Stimulated activated CD4-positive, alpha-beta T cell treated with anti-CD3 and anti-CD28 coated beads, TNF-alpha, amount 100 ng/mL, for 4 hours (primary cell): ENCODE results near the gene SIPA1L3.

Experiments
- DNase-seq, 3 experiments: peaks; one replicate each; pipeline ENCODE4 v3.0.0-alpha.2; 2020; ENCODE audit warnings: low read depth in 3 of 3

The SIPA1L3 gene

GRCh38 chr19:37942516-37942902 is 35.5 kb downstream of the SIPA1L3 start:
- no peak for DNase-seq

- no peak for DNase-seq
Measured at GRCh38 chr19:37943480-37943879, 36.5 kb downstream of the SIPA1L3 start.

- no peak for DNase-seq
Measured at GRCh38 chr19:37946132-37946531, 39.1 kb downstream of the SIPA1L3 start.

- no peak for DNase-seq
Measured at GRCh38 chr19:37947778-37948177, 40.8 kb downstream of the SIPA1L3 start.

- DNase-seq, result no peak
Measured at GRCh38 chr19:37948362-37948761, 41.4 kb downstream of the SIPA1L3 start.

GRCh38 chr19:37950471-37951175 is 43.6 kb downstream of the SIPA1L3 start:
- no peak for DNase-seq

GRCh38 chr19:37951816-37952210 is 44.8 kb downstream of the SIPA1L3 start:
- DNase-seq, result no peak

GRCh38 chr19:37953171-37953917 is 46.3 kb downstream of the SIPA1L3 start:
- DNase-seq, result no peak

- DNase-seq, result no peak
Measured at GRCh38 chr19:37953918-37954303, 46.9 kb downstream of the SIPA1L3 start.

- DNase-seq, result no peak
Measured at GRCh38 chr19:37954421-37954874, 47.4 kb downstream of the SIPA1L3 start.

- no peak for DNase-seq
Measured at GRCh38 chr19:37955986-37956385, 49.0 kb downstream of the SIPA1L3 start.

GRCh38 chr19:37957176-37957575 is 50.2 kb downstream of the SIPA1L3 start:
- no peak for DNase-seq

GRCh38 chr19:37959665-37960114 is 52.7 kb downstream of the SIPA1L3 start:
- DNase-seq, result no peak

GRCh38 chr19:37961198-37961597 is 54.2 kb downstream of the SIPA1L3 start:
- no peak for DNase-seq

GRCh38 chr19:37963190-37963936 is 56.4 kb downstream of the SIPA1L3 start:
- no peak for DNase-seq

- no peak for DNase-seq
Measured at GRCh38 chr19:37964109-37964508, 57.1 kb downstream of the SIPA1L3 start.

GRCh38 chr19:37966211-37966661 is 59.2 kb downstream of the SIPA1L3 start:
- no peak for DNase-seq

- DNase-seq, result no peak
Measured at GRCh38 chr19:37966662-37967231, 59.7 kb downstream of the SIPA1L3 start.

GRCh38 chr19:37969695-37970094 is 62.7 kb downstream of the SIPA1L3 start:
- no peak for DNase-seq

- DNase-seq, result no peak
Measured at GRCh38 chr19:37970699-37971098, 63.7 kb downstream of the SIPA1L3 start.

GRCh38 chr19:37972803-37973202 is 65.8 kb downstream of the SIPA1L3 start:
- no peak for DNase-seq

GRCh38 chr19:37973666-37974065 is 66.7 kb downstream of the SIPA1L3 start:
- DNase-seq, result no peak
